Transverse colon (tissue), 4 donors: ENCODE results near the gene PCNX4.

Experiments used
- CTCF ChIP-seq, 5 experiments: fragments of 200-600 bp in 3 of 5; fragments of 450-650 bp in 2 of 5; sonication (generic) in 3 of 5; IDR thresholded peaks; 1 replicate in 2 of 5; 2 replicates in 3 of 5; pipeline ENCODE4 v1.5.1; 2016 to 2017; ENCODE audit warnings: antibody characterized with exemption in 5 of 5, inconsistent platforms in 3 of 5, mild to moderate bottlenecking in 2 of 5, moderate library complexity in 1 of 5
- EP300 ChIP-seq: sonication (generic); formaldehyde crosslinking; IDR thresholded peaks from one replicate; pipeline ENCODE4 v1.6.1; 2017; ENCODE audit warnings: antibody characterized with exemption, low read depth
- POLR2A ChIP-seq: fragments of 450-650 bp; IDR thresholded peaks from one replicate; pipeline ENCODE4 v1.6.1; 2016; ENCODE audit warnings: antibody characterized with exemption, mild to moderate bottlenecking, moderate library complexity
- POLR2AphosphoS5 ChIP-seq, 3 donors: sonication (generic); formaldehyde crosslinking; IDR thresholded peaks; one replicate each; pipeline ENCODE4 v1.6.1; 2016; ENCODE audit warnings: antibody characterized with exemption in 3 of 3

GRCh38 chr14:60161196-60162107, 69.7 kb downstream of the PCNX4 start:
- TF ChIP-seq CTCF (IDR thresholded peaks at IDR 0.05) (no peak), POLR2AphosphoS5 (IDR thresholded peaks at IDR 0.05) (no peak), POLR2A (no peak), EP300 (no peak)
